CD14-positive monocyte (primary cell): ENCODE measurements around the gene GPALPP1. TPM values are rescaled to one million over a fixed set of nuclear protein-coding genes. Genes with fewer than 3 reads are reported as not detected.

ENCODE experiments used
- DNase-seq, 3 donors: peaks; one replicate each; pipeline ENCODE4 v3.0.0-alpha.2; 2011 to 2022
- H2AFZ ChIP-seq: 2 replicates; pipeline ENCODE4 v1.6.0; 2012; ENCODE audit warnings: mild to moderate bottlenecking, low read depth, low read length, inconsistent platforms; ENCODE audit not compliant: insufficient read depth, poor library complexity, severe bottlenecking
- H3K27ac ChIP-seq, 2 donors: 1 replicate in 1 of 2; 2 replicates in 1 of 2; pipeline ENCODE4 v1.5.1; 2012 to 2013; ENCODE audit warnings: low read length in 2 of 2, control low read depth in 1 of 2, inconsistent platforms in 1 of 2, low read depth in 1 of 2, mild to moderate bottlenecking in 1 of 2
- H3K27me3 ChIP-seq, 2 donors: one replicate each; pipeline versions ENCODE4 v1.6.0 to v1.6.1; 2011 to 2013; ENCODE audit warnings: low read length in 2 of 2; ENCODE audit not compliant: control insufficient read depth in 2 of 2, insufficient read depth in 2 of 2
- H3K36me3 ChIP-seq, 2 donors: replicated peaks in 1 of 2; 1 replicate in 1 of 2; 2 replicates in 1 of 2; pipeline versions ENCODE4 v1.5.1 to v1.6.1; 2012 to 2013; ENCODE audit warnings: low read length in 2 of 2, control low read depth in 1 of 2, inconsistent platforms in 1 of 2, mild to moderate bottlenecking in 1 of 2; ENCODE audit not compliant: insufficient read depth in 2 of 2, control insufficient read depth in 1 of 2
- H3K4me1 ChIP-seq, 2 donors: 1 replicate in 1 of 2; 2 replicates in 1 of 2; pipeline versions ENCODE4 v1.5.1 to v1.6.1; 2012 to 2013; ENCODE audit warnings: low read length in 2 of 2, control low read depth in 1 of 2, inconsistent platforms in 1 of 2, mild to moderate bottlenecking in 1 of 2, moderate library complexity in 1 of 2; ENCODE audit not compliant: insufficient read depth in 2 of 2, control insufficient read depth in 1 of 2
- H3K4me2 ChIP-seq: replicated peaks from 2 replicates; pipeline ENCODE3; 2012; ENCODE audit warnings: low read length, moderate library complexity, mild to moderate bottlenecking; ENCODE audit not compliant: poor library complexity, severe bottlenecking; ENCODE audit errors: extremely low read depth
- H3K4me3 ChIP-seq, 3 experiments: fragments of 200-600 bp in 1 of 3; sonication (generic) in 1 of 3; replicated peaks in 1 of 3; 1 replicate in 2 of 3; 2 replicates in 1 of 3; pipeline ENCODE4 v1.5.1; 2011 to 2013; ENCODE audit warnings: low read length in 3 of 3, mild to moderate bottlenecking in 3 of 3, control low read depth in 2 of 3, low read depth in 2 of 3, inconsistent platforms in 1 of 3, moderate library complexity in 1 of 3
- H3K79me2 ChIP-seq: 2 replicates; pipeline ENCODE4 v1.6.0; 2012; ENCODE audit warnings: mild to moderate bottlenecking, control low read depth, inconsistent platforms, low read length, moderate library complexity; ENCODE audit not compliant: insufficient read depth
- H3K9ac ChIP-seq: 2 replicates; pipeline ENCODE4 v1.6.0; 2017; ENCODE audit warnings: low read length, mild to moderate bottlenecking; ENCODE audit not compliant: insufficient read depth, poor library complexity, severe bottlenecking
- H3K9me3 ChIP-seq, 2 donors: replicated peaks in 1 of 2; 1 replicate in 1 of 2; 2 replicates in 1 of 2; pipeline versions ENCODE4 v1.5.1 to v1.6.1; 2012 to 2013; ENCODE audit warnings: low read length in 2 of 2, control low read depth in 1 of 2; ENCODE audit not compliant: control insufficient read depth in 1 of 2, insufficient read depth in 1 of 2
- H4K20me1 ChIP-seq: 2 replicates; pipeline ENCODE4 v1.6.0; 2012; ENCODE audit warnings: mild to moderate bottlenecking, low read length, control low read depth, moderate library complexity; ENCODE audit not compliant: insufficient read depth
- H3K27ac Mint-ChIP-seq, 7 donors: one replicate each; pipeline ENCODE4 v1.8.0; 2020; ENCODE audit warnings: mild to moderate bottlenecking in 7 of 7, mixed read lengths in 7 of 7, moderate library complexity in 6 of 7, inconsistent platforms in 2 of 7
- H3K27me3 Mint-ChIP-seq, 3 donors: one replicate each; pipeline ENCODE4 v1.8.0; 2021 to 2022; ENCODE audit warnings: low read depth in 3 of 3, mild to moderate bottlenecking in 3 of 3, mixed read lengths in 3 of 3, moderate library complexity in 3 of 3, inconsistent platforms in 1 of 3
- H3K36me3 Mint-ChIP-seq, 2 donors: one replicate each; pipeline ENCODE4 v1.8.0; 2020; ENCODE audit warnings: mixed read lengths in 2 of 2, inconsistent platforms in 1 of 2, mild to moderate bottlenecking in 1 of 2
- H3K4me1 Mint-ChIP-seq: one replicate; pipeline ENCODE4 v1.8.0; 2020; ENCODE audit warnings: mild to moderate bottlenecking, mixed read lengths
- H3K4me3 Mint-ChIP-seq, 2 donors: one replicate each; pipeline ENCODE4 v1.8.0; 2020; ENCODE audit warnings: mild to moderate bottlenecking in 2 of 2, mixed read lengths in 2 of 2, moderate library complexity in 1 of 2
- H3K9me3 Mint-ChIP-seq, 7 donors: one replicate each; pipeline ENCODE4 v1.8.0; 2020 to 2022; ENCODE audit warnings: mixed read lengths in 7 of 7, mild to moderate bottlenecking in 6 of 7, moderate library complexity in 6 of 7, inconsistent platforms in 2 of 7
- CTCF ChIP-seq: fragments of 200-600 bp; IDR thresholded peaks from one replicate; pipeline ENCODE4 v1.8.0; 2022; ENCODE audit warnings: antibody characterized with exemption, mild to moderate bottlenecking
- WGBS: methylation state at CpG from one replicate; pipeline ENCODE4 v1.1.5; 2013; ENCODE audit warnings: missing lambda C conversion rate; ENCODE audit not compliant: insufficient coverage; 5-methylcytosine and 5-hydroxymethylcytosine counted together
- intact Hi-C, 2 donors: fragments of 100-400 bp; cut with micrococcal nuclease; formaldehyde crosslinking; loops; one replicate each; pipeline versions ENCODE4 v1.15.0 to v1.15.1; 2023
- polyA plus RNA-seq, 3 donors: library from polyadenylated mRNA; depleted of rRNA in 1 of 3; unstranded in 2 of 3; stranded (reverse) in 1 of 3; fragments of 300-500 nt in 2 of 3; fragments of >200 nt in 1 of 3; fragmentation: Illumina TruSeq in 2 of 3; gene quantifications; 1 replicate in 2 of 3; 2 replicates in 1 of 3; pipeline ENCODE4 v1.2.3, GENCODE V29; 2012 to 2021

Gene GPALPP1
- polyA plus RNA-seq, 3 donors = 9.4 to 13.7 (median 11.4) TPM

GRCh38 chr13:44971656-44972595 lies 17.4 kb upstream of the GPALPP1 start:
- DNase-seq = no peak
- H3K4me3 ChIP-seq = no peak overlapping the region
- H4K20me1 ChIP-seq = no peaks in the 10 kb centered on the region
- H3K4me2 ChIP-seq = no peak overlapping the region
- no peak overlapping the region for H3K27ac Mint-ChIP-seq
- H3K9ac ChIP-seq = no peak overlapping the region
- no peak for TF ChIP-seq CTCF
- no peak overlapping the region for H3K4me3 Mint-ChIP-seq
- H3K36me3 Mint-ChIP-seq = peaks cover 14 to 22% of the 10 kb centered on the region in 2 donors
- no peaks in the 10 kb centered on the region for H3K27me3 ChIP-seq
- H3K9me3 Mint-ChIP-seq = no peaks in the 10 kb centered on the region
- no peaks in the 10 kb centered on the region for H3K27me3 Mint-ChIP-seq
- no peaks in the 10 kb centered on the region for H3K9me3 ChIP-seq
- H3K27ac ChIP-seq = no peak overlapping the region
- H3K79me2 ChIP-seq = no peaks in the 10 kb centered on the region
- peaks cover 8 to 15% of the 10 kb centered on the region in 2 donors for H3K4me1 ChIP-seq
- 94% methylated on average over 3 of the region's 7 CpGs for WGBS
- intact Hi-C loops = loop anchor here in 1 of 2 donors (5.0 kb wide), 1 partner anchor 490 kb away; no protein-coding TSS in a partner anchor
- H2AFZ ChIP-seq = no peak overlapping the region
- H3K36me3 ChIP-seq = peaks cover 7 to 22% of the 10 kb centered on the region in 2 donors
- H3K4me1 Mint-ChIP-seq = peaks cover 2% of the 10 kb centered on the region

GRCh38 chr13:44972956-44973581 lies 16.3 kb upstream of the GPALPP1 start:
- Mint-ChIP-seq H3K4me1 (peaks cover 2% of the 10 kb centered on the region), H3K36me3 (peaks cover 20 to 21% of the 10 kb centered on the region in 2 donors), H3K9me3 (no peaks in the 10 kb centered on the region), H3K27me3 (no peaks in the 10 kb centered on the region), H3K4me3 (no peak overlapping the region), H3K27ac (no peak overlapping the region)
- no peaks in the 10 kb centered on the region for H3K27me3 ChIP-seq
- H3K9me3 ChIP-seq = no peaks in the 10 kb centered on the region
- DNase-seq = peak; percentile 2 to 20 (median 12)
- WGBS = no CpG with 5 or more reads among the region's 3 CpGs
- H3K36me3 ChIP-seq = peaks cover 13 to 32% of the 10 kb centered on the region in 2 donors
- no peak overlapping the region for H3K4me2 ChIP-seq
- no peak overlapping the region for H3K4me3 ChIP-seq
- H4K20me1 ChIP-seq = no peaks in the 10 kb centered on the region
- H3K79me2 ChIP-seq = no peaks in the 10 kb centered on the region
- no peak overlapping the region for H3K9ac ChIP-seq
- TF ChIP-seq CTCF = peak; percentile 76
- peaks cover 8 to 15% of the 10 kb centered on the region in 2 donors for H3K4me1 ChIP-seq
- H3K27ac ChIP-seq = no peak overlapping the region
- no peak overlapping the region for H2AFZ ChIP-seq
- intact Hi-C loops = loop anchor here in 1 of 2 donors (5.0 kb wide), 1 partner anchor 491 kb away; no protein-coding TSS in a partner anchor
